ENCODE results near the gene TEAD3. TPM values are rescaled to one million over a fixed set of nuclear protein-coding genes. Genes with fewer than 3 reads are reported as not detected.

The TEAD3 gene
- total RNA-seq, 1 experiment from 2014 or later = 34.3 TPM

DNA sequence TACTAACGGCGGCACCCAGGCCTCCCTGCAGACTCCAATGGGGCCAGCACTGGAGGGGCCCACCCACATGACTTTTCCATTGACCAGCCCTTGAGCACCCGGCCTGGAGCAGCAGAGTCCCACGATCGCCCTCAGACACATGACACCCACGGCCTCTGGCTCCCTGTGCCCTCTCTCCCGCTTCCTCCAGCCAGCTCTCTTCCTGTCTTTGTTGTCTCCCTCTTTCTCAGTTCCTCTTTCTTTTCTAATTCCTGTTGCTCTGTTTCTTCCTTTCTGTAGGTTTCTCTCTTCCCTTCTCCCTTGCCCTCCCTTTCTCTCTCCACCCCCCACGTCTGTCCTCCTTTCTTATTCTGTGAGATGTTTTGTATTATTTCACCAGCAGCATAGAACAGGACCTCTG is 70.8 kb downstream of the TEAD3 start:
- Mint-ChIP-seq H3K27ac (peak overlapping the region; percentile 55), H3K4me1 (peaks cover 23% of the 10 kb centered on the region), H3K36me3 (peaks cover 25% of the 10 kb centered on the region), H3K27me3 (ENCODE audit: low read depth) (no peaks in the 10 kb centered on the region), H3K9me3 (peaks cover 20% of the 10 kb centered on the region), H3K4me3 (no peak overlapping the region)
- no peak for TF ChIP-seq RORB (CRISPR knock-in tag; IDR thresholded peaks at IDR 0.05)
- TF ChIP-seq FOXJ3 (CRISPR knock-in tag; IDR thresholded peaks at IDR 0.05; ENCODE audit: borderline replicate concordance) = no peak
- no peak for TF ChIP-seq TEAD4 (CRISPR knock-in tag; IDR thresholded peaks at IDR 0.05)
- TF ChIP-seq NR1H2 (CRISPR knock-in tag; IDR thresholded peaks at IDR 0.05) = no peak
- TF ChIP-seq, protein P1, sequence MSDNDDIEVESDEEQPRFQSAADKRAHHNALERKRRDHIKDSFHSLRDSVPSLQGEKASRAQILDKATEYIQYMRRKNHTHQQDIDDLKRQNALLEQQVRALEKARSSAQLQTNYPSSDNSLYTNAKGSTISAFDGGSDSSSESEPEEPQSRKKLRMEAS (CRISPR knock-in tag; IDR thresholded peaks at IDR 0.05) = no peak
- TF ChIP-seq, protein P2, sequence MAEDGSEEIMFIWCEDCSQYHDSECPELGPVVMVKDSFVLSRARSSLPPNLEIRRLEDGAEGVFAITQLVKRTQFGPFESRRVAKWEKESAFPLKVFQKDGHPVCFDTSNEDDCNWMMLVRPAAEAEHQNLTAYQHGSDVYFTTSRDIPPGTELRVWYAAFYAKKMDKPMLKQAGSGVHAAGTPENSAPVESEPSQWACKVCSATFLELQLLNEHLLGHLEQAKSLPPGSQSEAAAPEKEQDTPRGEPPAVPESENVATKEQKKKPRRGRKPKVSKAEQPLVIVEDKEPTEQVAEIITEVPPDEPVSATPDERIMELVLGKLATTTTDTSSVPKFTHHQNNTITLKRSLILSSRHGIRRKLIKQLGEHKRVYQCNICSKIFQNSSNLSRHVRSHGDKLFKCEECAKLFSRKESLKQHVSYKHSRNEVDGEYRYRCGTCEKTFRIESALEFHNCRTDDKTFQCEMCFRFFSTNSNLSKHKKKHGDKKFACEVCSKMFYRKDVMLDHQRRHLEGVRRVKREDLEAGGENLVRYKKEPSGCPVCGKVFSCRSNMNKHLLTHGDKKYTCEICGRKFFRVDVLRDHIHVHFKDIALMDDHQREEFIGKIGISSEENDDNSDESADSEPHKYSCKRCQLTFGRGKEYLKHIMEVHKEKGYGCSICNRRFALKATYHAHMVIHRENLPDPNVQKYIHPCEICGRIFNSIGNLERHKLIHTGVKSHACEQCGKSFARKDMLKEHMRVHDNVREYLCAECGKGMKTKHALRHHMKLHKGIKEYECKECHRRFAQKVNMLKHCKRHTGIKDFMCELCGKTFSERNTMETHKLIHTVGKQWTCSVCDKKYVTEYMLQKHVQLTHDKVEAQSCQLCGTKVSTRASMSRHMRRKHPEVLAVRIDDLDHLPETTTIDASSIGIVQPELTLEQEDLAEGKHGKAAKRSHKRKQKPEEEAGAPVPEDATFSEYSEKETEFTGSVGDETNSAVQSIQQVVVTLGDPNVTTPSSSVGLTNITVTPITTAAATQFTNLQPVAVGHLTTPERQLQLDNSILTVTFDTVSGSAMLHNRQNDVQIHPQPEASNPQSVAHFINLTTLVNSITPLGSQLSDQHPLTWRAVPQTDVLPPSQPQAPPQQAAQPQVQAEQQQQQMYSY (CRISPR knock-in tag; IDR thresholded peaks at IDR 0.05) = no peak
- TF ChIP-seq NR3C1 (CRISPR knock-in tag; conservative IDR thresholded peaks at IDR 0.05; ENCODE audit: low read depth) = no peak
- TF ChIP-seq CREM (CRISPR knock-in tag; IDR thresholded peaks at IDR 0.05) = no peak
- TF ChIP-seq, protein P3, sequence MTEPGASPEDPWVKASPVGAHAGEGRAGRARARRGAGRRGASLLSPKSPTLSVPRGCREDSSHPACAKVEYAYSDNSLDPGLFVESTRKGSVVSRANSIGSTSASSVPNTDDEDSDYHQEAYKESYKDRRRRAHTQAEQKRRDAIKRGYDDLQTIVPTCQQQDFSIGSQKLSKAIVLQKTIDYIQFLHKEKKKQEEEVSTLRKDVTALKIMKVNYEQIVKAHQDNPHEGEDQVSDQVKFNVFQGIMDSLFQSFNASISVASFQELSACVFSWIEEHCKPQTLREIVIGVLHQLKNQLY (CRISPR knock-in tag; IDR thresholded peaks at IDR 0.05) = no peak
- TF ChIP-seq SOX15 (CRISPR knock-in tag; IDR thresholded peaks at IDR 0.05) = no peak
- TF ChIP-seq, protein P4, sequence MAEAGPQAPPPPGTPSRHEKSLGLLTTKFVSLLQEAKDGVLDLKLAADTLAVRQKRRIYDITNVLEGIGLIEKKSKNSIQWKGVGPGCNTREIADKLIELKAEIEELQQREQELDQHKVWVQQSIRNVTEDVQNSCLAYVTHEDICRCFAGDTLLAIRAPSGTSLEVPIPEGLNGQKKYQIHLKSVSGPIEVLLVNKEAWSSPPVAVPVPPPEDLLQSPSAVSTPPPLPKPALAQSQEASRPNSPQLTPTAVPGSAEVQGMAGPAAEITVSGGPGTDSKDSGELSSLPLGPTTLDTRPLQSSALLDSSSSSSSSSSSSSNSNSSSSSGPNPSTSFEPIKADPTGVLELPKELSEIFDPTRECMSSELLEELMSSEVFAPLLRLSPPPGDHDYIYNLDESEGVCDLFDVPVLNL (CRISPR knock-in tag; IDR thresholded peaks at IDR 0.05; ENCODE audit: borderline replicate concordance, low read depth) = no peak
- TF ChIP-seq ZNF416 (CRISPR knock-in tag; IDR thresholded peaks at IDR 0.05) = no peak
- TF ChIP-seq NFE2L1 (CRISPR knock-in tag; IDR thresholded peaks at IDR 0.05) = no peak
- ChIA-PET POLR2A (no interaction called here), CTCF (interaction anchor here (2.0 to 4.1 kb wide), 2 partner anchors 10 to 42 kb away, joined by 6 to 33 read pairs; partner anchors contain the start of gene RPL10A)
- ATAC-seq = no peak
- no peak for DNase-seq (ENCODE audit: low spot score)

DNA sequence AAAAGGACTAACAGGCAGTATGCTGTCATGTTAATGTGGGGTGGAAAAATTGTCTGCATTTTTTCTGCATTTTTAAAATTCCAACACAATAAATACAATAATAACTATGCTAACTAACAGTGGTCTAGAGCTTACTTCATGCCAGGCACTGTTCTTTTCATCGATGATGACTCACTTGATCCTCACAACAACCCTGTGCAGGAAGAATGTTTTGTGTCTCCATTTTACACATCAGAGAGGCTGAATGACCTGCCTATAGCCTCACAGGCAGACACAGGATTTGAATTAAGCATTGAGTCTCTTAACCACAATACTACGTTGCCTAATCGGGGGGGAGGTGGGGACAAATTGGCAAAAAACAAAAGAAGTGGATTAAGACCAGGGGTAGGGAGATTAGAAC is 71.6 kb downstream of the TEAD3 start:
- DNase-seq (ENCODE audit: low spot score) (no peak), ATAC-seq (no peak)
- Mint-ChIP-seq H3K36me3 (peaks cover 25% of the 10 kb centered on the region), H3K9me3 (peaks cover 18% of the 10 kb centered on the region), H3K27ac (no peak overlapping the region), H3K4me3 (no peak overlapping the region), H3K27me3 (ENCODE audit: low read depth) (no peaks in the 10 kb centered on the region), H3K4me1 (peaks cover 23% of the 10 kb centered on the region)
- ChIA-PET CTCF (interaction anchor here (4.1 kb wide), 1 partner anchor 10 kb away, joined by 33 read pairs; no protein-coding TSS in a partner anchor), POLR2A (no interaction called here)
- TF ChIP-seq KAT7 (CRISPR knock-in tag; IDR thresholded peaks at IDR 0.05; ENCODE audit: borderline replicate concordance) (no peak), SP1 (CRISPR knock-in tag; conservative IDR thresholded peaks at IDR 0.05) (no peak), GTF2I (CRISPR knock-in tag; conservative IDR thresholded peaks at IDR 0.05) (no peak), ZNF396 (CRISPR knock-in tag; IDR thresholded peaks at IDR 0.05; ENCODE audit: borderline replicate concordance) (no peak), PRRX2 (CRISPR knock-in tag; IDR thresholded peaks at IDR 0.05) (no peak), EMX1 (CRISPR knock-in tag; IDR thresholded peaks at IDR 0.05) (no peak), CREM (CRISPR knock-in tag; IDR thresholded peaks at IDR 0.05) (no peak), FOXJ3 (CRISPR knock-in tag; IDR thresholded peaks at IDR 0.05; ENCODE audit: borderline replicate concordance) (no peak), ZNF423 (CRISPR knock-in tag; IDR thresholded peaks at IDR 0.05) (no peak)
- TF ChIP-seq, protein P5, sequence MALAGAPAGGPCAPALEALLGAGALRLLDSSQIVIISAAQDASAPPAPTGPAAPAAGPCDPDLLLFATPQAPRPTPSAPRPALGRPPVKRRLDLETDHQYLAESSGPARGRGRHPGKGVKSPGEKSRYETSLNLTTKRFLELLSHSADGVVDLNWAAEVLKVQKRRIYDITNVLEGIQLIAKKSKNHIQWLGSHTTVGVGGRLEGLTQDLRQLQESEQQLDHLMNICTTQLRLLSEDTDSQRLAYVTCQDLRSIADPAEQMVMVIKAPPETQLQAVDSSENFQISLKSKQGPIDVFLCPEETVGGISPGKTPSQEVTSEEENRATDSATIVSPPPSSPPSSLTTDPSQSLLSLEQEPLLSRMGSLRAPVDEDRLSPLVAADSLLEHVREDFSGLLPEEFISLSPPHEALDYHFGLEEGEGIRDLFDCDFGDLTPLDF (CRISPR knock-in tag; IDR thresholded peaks at IDR 0.05) = no peak
- TF ChIP-seq, protein P6, sequence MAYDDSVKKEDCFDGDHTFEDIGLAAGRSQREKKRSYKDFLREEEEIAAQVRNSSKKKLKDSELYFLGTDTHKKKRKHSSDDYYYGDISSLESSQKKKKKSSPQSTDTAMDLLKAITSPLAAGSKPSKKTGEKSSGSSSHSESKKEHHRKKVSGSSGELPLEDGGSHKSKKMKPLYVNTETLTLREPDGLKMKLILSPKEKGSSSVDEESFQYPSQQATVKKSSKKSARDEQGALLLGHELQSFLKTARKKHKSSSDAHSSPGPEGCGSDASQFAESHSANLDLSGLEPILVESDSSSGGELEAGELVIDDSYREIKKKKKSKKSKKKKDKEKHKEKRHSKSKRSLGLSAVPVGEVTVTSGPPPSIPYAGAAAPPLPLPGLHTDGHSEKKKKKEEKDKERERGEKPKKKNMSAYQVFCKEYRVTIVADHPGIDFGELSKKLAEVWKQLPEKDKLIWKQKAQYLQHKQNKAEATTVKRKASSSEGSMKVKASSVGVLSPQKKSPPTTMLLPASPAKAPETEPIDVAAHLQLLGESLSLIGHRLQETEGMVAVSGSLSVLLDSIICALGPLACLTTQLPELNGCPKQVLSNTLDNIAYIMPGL (CRISPR knock-in tag; IDR thresholded peaks at IDR 0.05) = no peak
- TF ChIP-seq, protein P7, sequence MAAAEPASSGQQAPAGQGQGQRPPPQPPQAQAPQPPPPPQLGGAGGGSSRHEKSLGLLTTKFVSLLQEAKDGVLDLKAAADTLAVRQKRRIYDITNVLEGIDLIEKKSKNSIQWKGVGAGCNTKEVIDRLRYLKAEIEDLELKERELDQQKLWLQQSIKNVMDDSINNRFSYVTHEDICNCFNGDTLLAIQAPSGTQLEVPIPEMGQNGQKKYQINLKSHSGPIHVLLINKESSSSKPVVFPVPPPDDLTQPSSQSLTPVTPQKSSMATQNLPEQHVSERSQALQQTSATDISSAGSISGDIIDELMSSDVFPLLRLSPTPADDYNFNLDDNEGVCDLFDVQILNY (CRISPR knock-in tag; IDR thresholded peaks at IDR 0.05) = no peak
- TF ChIP-seq, protein P8, sequence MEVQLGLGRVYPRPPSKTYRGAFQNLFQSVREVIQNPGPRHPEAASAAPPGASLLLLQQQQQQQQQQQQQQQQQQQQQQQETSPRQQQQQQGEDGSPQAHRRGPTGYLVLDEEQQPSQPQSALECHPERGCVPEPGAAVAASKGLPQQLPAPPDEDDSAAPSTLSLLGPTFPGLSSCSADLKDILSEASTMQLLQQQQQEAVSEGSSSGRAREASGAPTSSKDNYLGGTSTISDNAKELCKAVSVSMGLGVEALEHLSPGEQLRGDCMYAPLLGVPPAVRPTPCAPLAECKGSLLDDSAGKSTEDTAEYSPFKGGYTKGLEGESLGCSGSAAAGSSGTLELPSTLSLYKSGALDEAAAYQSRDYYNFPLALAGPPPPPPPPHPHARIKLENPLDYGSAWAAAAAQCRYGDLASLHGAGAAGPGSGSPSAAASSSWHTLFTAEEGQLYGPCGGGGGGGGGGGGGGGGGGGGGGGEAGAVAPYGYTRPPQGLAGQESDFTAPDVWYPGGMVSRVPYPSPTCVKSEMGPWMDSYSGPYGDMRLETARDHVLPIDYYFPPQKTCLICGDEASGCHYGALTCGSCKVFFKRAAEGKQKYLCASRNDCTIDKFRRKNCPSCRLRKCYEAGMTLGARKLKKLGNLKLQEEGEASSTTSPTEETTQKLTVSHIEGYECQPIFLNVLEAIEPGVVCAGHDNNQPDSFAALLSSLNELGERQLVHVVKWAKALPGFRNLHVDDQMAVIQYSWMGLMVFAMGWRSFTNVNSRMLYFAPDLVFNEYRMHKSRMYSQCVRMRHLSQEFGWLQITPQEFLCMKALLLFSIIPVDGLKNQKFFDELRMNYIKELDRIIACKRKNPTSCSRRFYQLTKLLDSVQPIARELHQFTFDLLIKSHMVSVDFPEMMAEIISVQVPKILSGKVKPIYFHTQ (CRISPR knock-in tag; IDR thresholded peaks at IDR 0.05) = no peak

Measured in WTC11 (cell line).